ENCODE results near the gene YY1.
"Not testable (repeated sequence)": the region's sequence is repeated elsewhere in the genome, so short reads cannot be mapped to it uniquely, and the experiment has no call there.

The YY1 gene

GRCh38 chr14:100234511-100234910 is 4.4 kb upstream of the YY1 start:
- peak overlapping the region; percentile 100 for H3K4me3 ChIP-seq (ENCODE audit: low read length, poor library complexity, severe bottlenecking)
- H3K4me1 ChIP-seq (ENCODE audit: insufficient read depth, low read length, poor library complexity, severe bottlenecking), result peaks cover 41% of the 10 kb centered on the region
- H3K36me3 ChIP-seq (ENCODE audit: insufficient read depth, low read length), result peaks cover 16% of the 10 kb centered on the region; the same call in 1 of the 2 replicates
- H2AFZ ChIP-seq (ENCODE audit: low read length), result no peak overlapping the region
- peaks cover 8% of the 10 kb centered on the region for H3K27me3 ChIP-seq (ENCODE audit: insufficient read depth, low read length, poor library complexity, severe bottlenecking)
- H3K9ac ChIP-seq (ENCODE audit: low read depth, low read length, poor library complexity, severe bottlenecking), result peak overlapping the region; percentile 99
- H4K20me1 ChIP-seq (ENCODE audit: insufficient read depth, low read length, poor library complexity, severe bottlenecking), result peaks cover 79% of the 10 kb centered on the region
- H3F3A ChIP-seq (ENCODE audit: low read depth), result peaks cover 12% of the 10 kb centered on the region
- H3K9me2 ChIP-seq (replicated peaks; ENCODE audit: low read depth, low read length), result no peaks in the 10 kb centered on the region
- H3K4me2 ChIP-seq (ENCODE audit: low read depth, low read length, poor library complexity, severe bottlenecking), result peak overlapping the region; percentile 92
- TF ChIP-seq EZH2phosphoT487 (IDR thresholded peaks at IDR 0.05; ENCODE audit: borderline replicate concordance) (no peak), CTCF (conservative IDR thresholded peaks at IDR 0.05; ENCODE audit: low read length) (no peak)
- no peaks in the 10 kb centered on the region for H3K9me3 ChIP-seq (ENCODE audit: insufficient read depth, low read depth, low read length)
- peaks cover 93% of the 10 kb centered on the region for H3K79me2 ChIP-seq (ENCODE audit: insufficient read depth, low read length)

- peaks cover 46% of the 10 kb centered on the region for H3K4me1 ChIP-seq (ENCODE audit: insufficient read depth, low read length, poor library complexity, severe bottlenecking)
- not testable (repeated sequence) for H3K9me2 ChIP-seq (replicated peaks; ENCODE audit: low read depth, low read length); H3K9me3 ChIP-seq (ENCODE audit: insufficient read depth, low read depth, low read length); H3K36me3 ChIP-seq (ENCODE audit: insufficient read depth, low read length); H2AFZ ChIP-seq (ENCODE audit: low read length)
- H3K4me2 ChIP-seq (ENCODE audit: low read depth, low read length, poor library complexity, severe bottlenecking), result peak overlapping the region; percentile 92
- peak overlapping the region; percentile 100 for H3K4me3 ChIP-seq (ENCODE audit: low read length, poor library complexity, severe bottlenecking)
- H4K20me1 ChIP-seq (ENCODE audit: insufficient read depth, low read length, poor library complexity, severe bottlenecking), result peaks cover 77% of the 10 kb centered on the region
- peak overlapping the region; percentile 99 for H3K9ac ChIP-seq (ENCODE audit: low read depth, low read length, poor library complexity, severe bottlenecking)
- peaks cover 10% of the 10 kb centered on the region for H3K27me3 ChIP-seq (ENCODE audit: insufficient read depth, low read length, poor library complexity, severe bottlenecking)
- H3F3A ChIP-seq (ENCODE audit: low read depth), result peaks cover 12% of the 10 kb centered on the region
- peaks cover 89% of the 10 kb centered on the region for H3K79me2 ChIP-seq (ENCODE audit: insufficient read depth, low read length)
Observed at GRCh38 chr14:100236271-100236818, 2.6 kb upstream of the YY1 start.

GRCh38 chr14:100236881-100237280 is 2.1 kb upstream of the YY1 start:
- H3K4me3 ChIP-seq (ENCODE audit: low read length, poor library complexity, severe bottlenecking), result peak overlapping the region; percentile 100
- H3K9ac ChIP-seq (ENCODE audit: low read depth, low read length, poor library complexity, severe bottlenecking), result peak overlapping the region; percentile 99
- no peaks in the 10 kb centered on the region; the same call in 1 of the 2 replicates for H3K36me3 ChIP-seq (ENCODE audit: insufficient read depth, low read length)
- no peak overlapping the region for H2AFZ ChIP-seq (ENCODE audit: low read length)
- peaks cover 50% of the 10 kb centered on the region for H3K4me1 ChIP-seq (ENCODE audit: insufficient read depth, low read length, poor library complexity, severe bottlenecking)
- H3K9me2 ChIP-seq (replicated peaks; ENCODE audit: low read depth, low read length), result no peaks in the 10 kb centered on the region
- H3K27me3 ChIP-seq (ENCODE audit: insufficient read depth, low read length, poor library complexity, severe bottlenecking), result peaks cover 10% of the 10 kb centered on the region
- H4K20me1 ChIP-seq (ENCODE audit: insufficient read depth, low read length, poor library complexity, severe bottlenecking), result peaks cover 77% of the 10 kb centered on the region
- TF ChIP-seq EZH2phosphoT487 (IDR thresholded peaks at IDR 0.05; ENCODE audit: borderline replicate concordance), result no peak
- no peak for TF ChIP-seq CTCF (conservative IDR thresholded peaks at IDR 0.05; ENCODE audit: low read length)
- peak overlapping the region; percentile 92 for H3K4me2 ChIP-seq (ENCODE audit: low read depth, low read length, poor library complexity, severe bottlenecking)
- peaks cover 12% of the 10 kb centered on the region for H3F3A ChIP-seq (ENCODE audit: low read depth)
- H3K9me3 ChIP-seq (ENCODE audit: insufficient read depth, low read depth, low read length), result no peaks in the 10 kb centered on the region
- peaks cover 89% of the 10 kb centered on the region for H3K79me2 ChIP-seq (ENCODE audit: insufficient read depth, low read length)

All from Loucy (cell line).